ENCODE data around the gene PIAS1.

The PIAS1 gene

GRCh38 chr15:68183616-68184315 is 129.7 kb downstream of the PIAS1 start:
- Mint-ChIP-seq H3K9me3 (no peaks in the 10 kb centered on the region), H3K27me3 (no peaks in the 10 kb centered on the region), H3K4me1 (peaks cover 4% of the 10 kb centered on the region), H3K4me3 (no peak overlapping the region), H3K36me3 (ENCODE audit: insufficient read depth) (peaks cover 70% of the 10 kb centered on the region), H3K27ac (ENCODE audit: low read depth) (no peak overlapping the region)
- ATAC-seq (replicated peaks; ENCODE audit: extremely low read depth, poor library complexity, severe bottlenecking) (no peak), DNase-seq (ENCODE audit: low spot score in 2 of 2) (no peak)

DNA sequence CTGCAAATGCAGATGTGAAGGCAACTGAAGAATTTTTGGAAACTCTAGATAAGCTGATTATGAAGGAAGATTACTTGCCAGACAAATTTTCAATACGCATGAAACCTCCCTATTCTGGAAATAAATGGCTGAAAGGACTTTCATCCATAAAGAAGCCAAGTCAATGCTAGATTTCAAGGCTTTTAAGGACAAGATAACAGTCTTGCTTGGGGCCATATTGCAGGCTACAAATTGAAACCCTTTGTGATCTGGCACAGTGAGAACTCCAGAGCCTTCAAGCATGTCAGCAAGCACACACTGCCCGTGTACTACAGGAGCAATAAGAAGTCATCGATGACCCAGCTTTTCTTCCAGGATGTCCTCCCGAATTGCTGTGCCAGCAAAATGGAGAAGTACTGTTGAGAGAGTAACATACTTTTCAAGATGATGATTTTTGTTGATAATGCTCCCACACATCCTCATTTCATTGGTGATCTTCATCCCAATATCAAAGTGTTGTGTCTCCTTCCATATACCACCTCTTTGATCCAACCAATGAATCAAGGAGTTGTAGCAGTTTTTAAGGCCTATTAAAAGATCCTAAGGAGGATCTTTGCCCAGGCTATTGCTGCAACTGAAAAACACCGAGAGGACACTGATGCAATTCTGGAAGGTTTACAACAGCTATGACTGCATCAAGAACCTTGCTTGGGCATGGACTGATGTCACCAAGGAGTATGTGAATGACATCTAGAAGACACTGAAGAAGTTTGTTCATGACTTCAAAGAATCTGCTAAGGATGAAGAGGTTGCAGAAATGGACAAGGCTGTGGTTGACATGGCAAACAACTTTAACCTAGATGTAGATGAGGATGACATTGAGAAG is 130.7 kb downstream of the PIAS1 start:
- peaks cover 72% of the 10 kb centered on the region for H3K36me3 Mint-ChIP-seq (ENCODE audit: insufficient read depth)
- no peak for DNase-seq (ENCODE audit: low spot score in 2 of 2)
- H3K27ac Mint-ChIP-seq (ENCODE audit: low read depth): no peak overlapping the region
- H3K9me3 Mint-ChIP-seq: no peaks in the 10 kb centered on the region
- ATAC-seq (replicated peaks; ENCODE audit: extremely low read depth, poor library complexity, severe bottlenecking): no peak
- H3K4me3 Mint-ChIP-seq: no peak overlapping the region
- H3K27me3 Mint-ChIP-seq: no peaks in the 10 kb centered on the region
- peaks cover 4% of the 10 kb centered on the region for H3K4me1 Mint-ChIP-seq

DNA sequence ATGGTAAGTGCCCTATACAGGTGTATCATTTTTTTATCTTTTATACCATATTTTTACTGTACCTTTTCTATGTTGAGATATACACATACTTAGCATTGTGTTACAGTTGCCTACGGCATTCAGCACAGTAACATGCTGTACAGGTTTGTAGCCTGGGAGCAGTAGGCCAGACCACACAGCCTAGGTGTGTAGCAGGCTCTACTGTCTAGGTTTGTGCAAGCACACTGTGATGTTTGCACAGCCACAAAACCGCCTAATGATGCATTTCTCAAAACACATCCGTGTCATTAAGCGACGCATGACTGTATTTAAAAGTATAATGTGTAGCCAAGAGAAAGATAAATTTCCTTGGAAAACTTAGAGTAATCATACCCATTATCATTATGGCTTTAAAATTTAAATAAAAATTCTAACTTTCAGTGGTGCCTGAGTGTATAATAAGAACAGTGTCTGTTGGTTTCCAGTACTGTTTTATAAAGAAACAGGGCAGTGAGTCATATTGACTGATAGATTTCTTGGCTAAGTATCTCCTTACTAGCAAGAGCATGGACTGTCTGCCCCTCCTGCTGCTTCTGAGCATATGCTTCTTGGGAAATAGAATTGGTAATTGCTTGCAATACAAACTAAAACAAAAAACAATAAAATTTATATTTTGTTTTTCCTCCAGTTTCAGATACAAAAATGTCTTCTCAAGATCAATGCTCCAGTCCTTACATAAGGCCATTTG is 132.7 kb downstream of the PIAS1 start:
- H3K4me3 Mint-ChIP-seq: no peak overlapping the region
- H3K27me3 Mint-ChIP-seq: no peaks in the 10 kb centered on the region
- no peak for ATAC-seq (replicated peaks; ENCODE audit: extremely low read depth, poor library complexity, severe bottlenecking)
- peaks cover 4% of the 10 kb centered on the region for H3K4me1 Mint-ChIP-seq
- DNase-seq (ENCODE audit: low spot score in 2 of 2): no peak
- H3K36me3 Mint-ChIP-seq (ENCODE audit: insufficient read depth): peaks cover 71% of the 10 kb centered on the region
- H3K27ac Mint-ChIP-seq (ENCODE audit: low read depth): no peak overlapping the region
- H3K9me3 Mint-ChIP-seq: no peaks in the 10 kb centered on the region

- ATAC-seq (replicated peaks; ENCODE audit: extremely low read depth, poor library complexity, severe bottlenecking): no peak
- H3K9me3 Mint-ChIP-seq: no peaks in the 10 kb centered on the region
Measured at GRCh38 chr15:68187559-68187958, 133.4 kb downstream of the PIAS1 start.

DNA sequence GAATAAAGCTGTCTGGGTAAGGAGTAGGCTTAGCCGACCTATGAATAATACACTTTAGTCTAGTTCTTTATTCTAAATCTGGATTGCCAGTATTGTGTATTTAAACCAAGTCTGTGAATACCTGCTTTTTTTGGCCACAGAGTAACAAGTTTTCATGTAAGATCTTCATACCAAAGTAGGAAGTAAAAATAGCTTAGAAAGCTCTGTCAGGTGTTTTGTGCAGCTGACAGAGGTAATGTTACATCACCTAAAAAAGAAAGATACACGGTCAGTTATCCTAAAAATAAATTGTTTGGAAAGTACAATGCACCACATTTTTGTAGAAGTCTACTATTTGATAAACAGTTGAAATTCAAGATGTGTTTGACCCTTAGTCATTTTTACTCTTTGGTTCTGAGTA is 134.5 kb downstream of the PIAS1 start:
- peak overlapping the region; percentile 12 for H3K27ac Mint-ChIP-seq (ENCODE audit: low read depth)
- peaks cover 4% of the 10 kb centered on the region for H3K4me1 Mint-ChIP-seq
- H3K27me3 Mint-ChIP-seq: no peaks in the 10 kb centered on the region
- DNase-seq (ENCODE audit: low spot score in 2 of 2) (no peak), ATAC-seq (replicated peaks; ENCODE audit: extremely low read depth, poor library complexity, severe bottlenecking) (no peak)
- peaks cover 71% of the 10 kb centered on the region for H3K36me3 Mint-ChIP-seq (ENCODE audit: insufficient read depth)
- no peak overlapping the region for H3K4me3 Mint-ChIP-seq
- no peaks in the 10 kb centered on the region for H3K9me3 Mint-ChIP-seq

More at GRCh38 chr15:68187559-68187958, 133.4 kb downstream of the PIAS1 start:
- H3K36me3 Mint-ChIP-seq (ENCODE audit: insufficient read depth): peaks cover 73% of the 10 kb centered on the region
- DNase-seq (ENCODE audit: low spot score in 2 of 2): no peak
- H3K27ac Mint-ChIP-seq (ENCODE audit: low read depth): no peak overlapping the region
- peaks cover 4% of the 10 kb centered on the region for H3K4me1 Mint-ChIP-seq
- no peak overlapping the region for H3K4me3 Mint-ChIP-seq
- H3K27me3 Mint-ChIP-seq: no peaks in the 10 kb centered on the region

- ATAC-seq (replicated peaks; ENCODE audit: extremely low read depth, poor library complexity, severe bottlenecking) (no peak), DNase-seq (ENCODE audit: low spot score in 2 of 2) (no peak)
- peaks cover 4% of the 10 kb centered on the region for H3K4me1 Mint-ChIP-seq
- no peak overlapping the region for H3K4me3 Mint-ChIP-seq
- H3K36me3 Mint-ChIP-seq (ENCODE audit: insufficient read depth): peaks cover 66% of the 10 kb centered on the region
- H3K27me3 Mint-ChIP-seq: no peaks in the 10 kb centered on the region
- no peak overlapping the region for H3K27ac Mint-ChIP-seq (ENCODE audit: low read depth)
- H3K9me3 Mint-ChIP-seq: no peaks in the 10 kb centered on the region
Measured at GRCh38 chr15:68190048-68190447, 135.9 kb downstream of the PIAS1 start.

DNA sequence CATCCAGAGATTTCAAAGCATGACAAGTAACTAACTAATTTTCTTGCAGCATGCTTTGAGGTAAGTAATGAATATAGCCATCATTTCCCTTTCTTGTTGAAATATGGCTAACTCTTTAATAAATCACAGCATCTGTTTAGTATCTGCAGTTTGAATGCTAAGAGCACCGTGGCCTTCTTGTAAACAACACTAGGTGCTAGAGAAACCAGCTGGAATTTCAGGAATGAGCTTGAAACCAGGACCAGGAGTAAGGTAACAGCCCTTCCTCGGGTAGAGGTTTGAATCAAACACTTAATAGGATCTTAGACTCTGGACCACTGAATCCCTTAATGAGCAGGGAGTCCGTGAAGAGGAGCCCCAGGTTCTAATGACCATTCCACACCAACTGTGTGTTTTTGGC is 137.4 kb downstream of the PIAS1 start:
- no peaks in the 10 kb centered on the region for H3K27me3 Mint-ChIP-seq
- no peak overlapping the region for H3K27ac Mint-ChIP-seq (ENCODE audit: low read depth)
- peaks cover 4% of the 10 kb centered on the region for H3K4me1 Mint-ChIP-seq
- H3K9me3 Mint-ChIP-seq: no peaks in the 10 kb centered on the region
- no peak overlapping the region for H3K4me3 Mint-ChIP-seq
- ATAC-seq (replicated peaks; ENCODE audit: extremely low read depth, poor library complexity, severe bottlenecking) (no peak), DNase-seq (ENCODE audit: low spot score in 2 of 2) (no peak)
- H3K36me3 Mint-ChIP-seq (ENCODE audit: insufficient read depth): peaks cover 58% of the 10 kb centered on the region

DNA sequence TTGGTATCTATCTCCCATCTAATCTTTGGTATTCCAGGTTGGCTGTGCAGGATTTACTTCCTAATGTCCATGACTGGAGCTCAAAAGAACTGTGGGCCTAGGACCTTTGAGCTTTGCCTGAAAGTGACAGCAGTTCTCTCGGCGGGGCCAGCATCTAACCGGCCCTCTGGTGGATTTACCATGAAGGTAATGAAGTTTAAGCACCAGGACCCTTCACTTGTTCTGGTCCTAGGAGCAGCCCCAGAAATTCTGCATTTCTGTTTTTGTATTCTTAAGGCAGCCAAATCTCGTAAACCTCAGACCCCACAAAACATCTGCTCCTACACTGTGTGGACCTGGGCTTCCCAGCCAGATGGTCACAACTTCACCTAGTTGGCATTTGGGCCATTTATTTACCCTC is 138.0 kb downstream of the PIAS1 start:
- peaks cover 57% of the 10 kb centered on the region for H3K36me3 Mint-ChIP-seq (ENCODE audit: insufficient read depth)
- ATAC-seq (replicated peaks; ENCODE audit: extremely low read depth, poor library complexity, severe bottlenecking): no peak
- H3K27ac Mint-ChIP-seq (ENCODE audit: low read depth): no peak overlapping the region
- no peak for DNase-seq (ENCODE audit: low spot score in 2 of 2)
- no peaks in the 10 kb centered on the region for H3K9me3 Mint-ChIP-seq
- H3K4me3 Mint-ChIP-seq: no peak overlapping the region
- no peaks in the 10 kb centered on the region for H3K27me3 Mint-ChIP-seq
- peaks cover 4% of the 10 kb centered on the region for H3K4me1 Mint-ChIP-seq

DNA sequence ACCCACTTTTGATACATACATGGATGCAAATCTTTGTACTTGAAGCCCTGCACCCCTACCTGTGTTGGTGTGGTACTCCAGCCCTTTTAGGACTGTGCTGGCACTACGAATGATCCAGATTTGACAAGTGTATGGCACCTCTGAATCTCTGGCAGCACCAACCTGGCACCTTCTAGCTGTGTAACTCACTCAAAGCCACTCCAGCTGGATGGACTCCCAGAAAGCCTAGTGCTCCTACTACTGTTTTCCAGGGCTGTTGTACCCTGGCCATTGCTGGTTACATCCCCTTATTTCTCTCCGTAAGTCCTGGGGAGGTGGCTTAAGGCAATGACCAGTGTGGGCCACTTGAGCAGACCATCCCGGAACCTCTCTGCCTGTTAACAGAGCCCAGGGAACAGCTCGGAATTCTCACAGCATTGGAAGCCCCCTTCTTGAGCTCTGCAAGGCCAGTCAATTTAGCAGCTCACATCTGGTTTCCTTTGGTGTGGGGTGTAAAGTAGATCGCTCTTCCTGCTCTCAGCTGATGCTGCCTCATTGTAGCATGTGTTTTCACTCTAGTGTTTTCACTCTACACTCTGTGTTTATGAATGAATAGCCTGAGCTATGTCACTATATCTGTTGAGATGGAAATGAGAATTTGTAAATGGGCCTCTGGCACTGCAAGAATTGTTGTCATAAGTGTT is 138.8 kb downstream of the PIAS1 start:
- DNase-seq (ENCODE audit: low spot score in 2 of 2): no peak
- ATAC-seq (replicated peaks; ENCODE audit: extremely low read depth, poor library complexity, severe bottlenecking): no peak
- H3K9me3 Mint-ChIP-seq: no peaks in the 10 kb centered on the region
- no peak overlapping the region for H3K4me3 Mint-ChIP-seq
- H3K4me1 Mint-ChIP-seq: no peaks in the 10 kb centered on the region
- H3K36me3 Mint-ChIP-seq (ENCODE audit: insufficient read depth): peaks cover 49% of the 10 kb centered on the region
- peak overlapping the region; percentile 63 for H3K27ac Mint-ChIP-seq (ENCODE audit: low read depth)
- H3K27me3 Mint-ChIP-seq: no peaks in the 10 kb centered on the region

- Mint-ChIP-seq H3K27me3 (no peaks in the 10 kb centered on the region), H3K4me3 (no peak overlapping the region), H3K36me3 (ENCODE audit: insufficient read depth) (peaks cover 29% of the 10 kb centered on the region), H3K4me1 (no peaks in the 10 kb centered on the region), H3K9me3 (no peaks in the 10 kb centered on the region), H3K27ac (ENCODE audit: low read depth) (peak overlapping the region; percentile 24)
- DNase-seq (ENCODE audit: low spot score in 2 of 2) (no peak), ATAC-seq (replicated peaks; ENCODE audit: extremely low read depth, poor library complexity, severe bottlenecking) (no peak)
Measured at GRCh38 chr15:68195336-68196112, 141.4 kb downstream of the PIAS1 start.

- H3K36me3 Mint-ChIP-seq (ENCODE audit: insufficient read depth): peaks cover 24% of the 10 kb centered on the region
- H3K9me3 Mint-ChIP-seq: no peaks in the 10 kb centered on the region
- peak overlapping the region; percentile 81 for H3K27ac Mint-ChIP-seq (ENCODE audit: low read depth)
- ATAC-seq (replicated peaks; ENCODE audit: extremely low read depth, poor library complexity, severe bottlenecking) (no peak), DNase-seq (ENCODE audit: low spot score in 2 of 2) (no peak)
- H3K4me1 Mint-ChIP-seq: no peaks in the 10 kb centered on the region
- no peak overlapping the region for H3K4me3 Mint-ChIP-seq
- H3K27me3 Mint-ChIP-seq: no peaks in the 10 kb centered on the region
Measured at GRCh38 chr15:68196445-68197169, 142.5 kb downstream of the PIAS1 start.
